ENCODE data around the gene ADAM29.
"Not testable (repeated sequence)": the region's sequence is repeated elsewhere in the genome, so short reads cannot be mapped to it uniquely, and the experiment has no call there.

The ADAM29 gene

GRCh38 chr4:174948826-174949225 is 30.7 kb downstream of the ADAM29 start:
- DNase-seq (ENCODE audit: low spot score), result no peak

- no peak for DNase-seq (ENCODE audit: low spot score)
Observed at GRCh38 chr4:174972911-174973310, 54.8 kb downstream of the ADAM29 start.

DNA sequence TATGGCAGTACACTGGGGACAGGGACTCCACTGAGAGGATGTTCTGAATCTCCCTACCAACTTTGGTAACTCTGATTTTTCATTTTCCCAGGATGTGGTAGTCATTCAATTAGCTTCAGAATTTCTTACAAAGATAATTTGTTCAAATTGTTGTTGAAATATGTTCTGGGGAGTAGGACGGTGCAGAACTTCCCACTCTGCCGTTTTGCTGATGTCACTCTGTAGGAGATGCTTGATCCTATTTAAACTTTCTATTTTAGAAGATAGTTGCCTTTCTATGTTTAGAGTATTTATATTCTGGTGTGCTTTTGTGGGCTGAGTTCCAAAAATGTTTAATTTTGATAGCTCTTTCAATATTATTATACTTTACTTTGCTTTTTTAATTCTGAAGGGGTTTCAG is 55.2 kb downstream of the ADAM29 start:
- DNase-seq (ENCODE audit: low spot score), result no peak

DNA sequence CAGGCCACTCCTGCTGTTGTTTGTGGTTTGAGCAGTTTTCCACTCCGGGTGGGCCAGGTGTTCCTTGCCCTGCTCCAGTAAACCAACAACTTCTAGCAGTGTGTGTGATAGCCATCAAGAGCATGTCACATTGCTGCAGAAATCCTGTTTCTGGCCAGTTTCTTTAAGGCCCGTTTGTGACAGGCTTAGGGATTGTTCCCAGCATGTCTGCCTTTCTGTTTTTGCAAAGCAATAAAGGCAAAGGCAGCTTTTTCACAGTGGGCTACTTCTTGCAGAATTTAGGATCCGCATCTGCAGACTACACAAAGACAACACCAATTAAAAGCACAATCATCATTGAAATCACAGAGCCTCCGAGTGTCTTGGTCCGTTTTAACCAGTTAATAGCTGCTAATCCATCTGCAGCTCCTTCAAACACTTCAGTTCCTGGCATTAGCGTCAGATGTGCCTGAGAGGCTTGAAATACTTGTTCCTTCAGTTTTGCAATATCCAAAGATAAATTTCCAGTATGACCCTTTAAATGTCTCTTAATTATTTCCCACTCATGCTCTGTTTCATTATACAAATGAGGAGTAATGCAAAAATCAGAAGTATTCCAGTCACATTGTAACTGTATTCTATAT is 65.1 kb downstream of the ADAM29 start:
- no peak for DNase-seq (ENCODE audit: low spot score)

- DNase-seq (ENCODE audit: low spot score), result not testable (repeated sequence)
Observed at GRCh38 chr4:174983870-174984269, 65.7 kb downstream of the ADAM29 start.

GRCh38 chr4:174989791-174990190 is 71.6 kb downstream of the ADAM29 start:
- no peak for DNase-seq (ENCODE audit: low spot score)

GRCh38 chr4:174993916-174994315 is 75.8 kb downstream of the ADAM29 start:
- DNase-seq (ENCODE audit: low spot score), result no peak

- DNase-seq (ENCODE audit: low spot score), result no peak
Observed at GRCh38 chr4:174996079-174996478, 77.9 kb downstream of the ADAM29 start.

- no peak for DNase-seq (ENCODE audit: low spot score)
Observed at GRCh38 chr4:174999407-174999806, 81.2 kb downstream of the ADAM29 start.

DNA sequence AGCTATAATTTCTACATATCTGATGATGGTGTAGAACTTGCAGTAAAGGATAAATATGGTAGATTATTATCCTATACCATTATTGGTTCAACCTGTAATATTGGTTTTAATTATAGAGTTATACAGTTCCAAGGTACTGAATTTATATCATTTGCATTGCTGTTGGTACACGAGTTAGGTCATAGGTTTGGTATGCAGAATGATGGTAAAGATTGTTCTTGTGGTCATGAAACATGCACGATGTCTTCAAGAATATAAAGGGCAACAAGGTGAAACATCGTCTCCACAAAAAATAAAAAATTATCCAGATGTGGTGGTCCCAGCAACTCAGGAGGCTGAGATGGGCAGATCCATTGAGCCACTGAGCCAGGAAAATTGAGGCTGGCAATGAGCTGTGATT is 99.6 kb downstream of the ADAM29 start:
- no peak for DNase-seq (ENCODE audit: low spot score)

GRCh38 chr4:175019447-175019846 is 101.3 kb downstream of the ADAM29 start:
- not testable (repeated sequence) for DNase-seq (ENCODE audit: low spot score)

Measured in cerebellar cortex (tissue), 1 donor.